ENCODE data around the gene WDR59. TPM values are rescaled to one million over a fixed set of nuclear protein-coding genes. Genes with fewer than 3 reads are reported as not detected.

WDR59 gene
- polyA plus RNA-seq (2012; rRNA removed) = 48.2 and 60.2 TPM in 2 replicates
- 27.2 and 30.0 TPM in 2 replicates for polyA plus RNA-seq (2012; cell fraction: cytosol; rRNA removed)
- polyA plus RNA-seq (2012; cell fraction: nucleus; rRNA removed) = 164 and 199 TPM in 2 replicates

DNA sequence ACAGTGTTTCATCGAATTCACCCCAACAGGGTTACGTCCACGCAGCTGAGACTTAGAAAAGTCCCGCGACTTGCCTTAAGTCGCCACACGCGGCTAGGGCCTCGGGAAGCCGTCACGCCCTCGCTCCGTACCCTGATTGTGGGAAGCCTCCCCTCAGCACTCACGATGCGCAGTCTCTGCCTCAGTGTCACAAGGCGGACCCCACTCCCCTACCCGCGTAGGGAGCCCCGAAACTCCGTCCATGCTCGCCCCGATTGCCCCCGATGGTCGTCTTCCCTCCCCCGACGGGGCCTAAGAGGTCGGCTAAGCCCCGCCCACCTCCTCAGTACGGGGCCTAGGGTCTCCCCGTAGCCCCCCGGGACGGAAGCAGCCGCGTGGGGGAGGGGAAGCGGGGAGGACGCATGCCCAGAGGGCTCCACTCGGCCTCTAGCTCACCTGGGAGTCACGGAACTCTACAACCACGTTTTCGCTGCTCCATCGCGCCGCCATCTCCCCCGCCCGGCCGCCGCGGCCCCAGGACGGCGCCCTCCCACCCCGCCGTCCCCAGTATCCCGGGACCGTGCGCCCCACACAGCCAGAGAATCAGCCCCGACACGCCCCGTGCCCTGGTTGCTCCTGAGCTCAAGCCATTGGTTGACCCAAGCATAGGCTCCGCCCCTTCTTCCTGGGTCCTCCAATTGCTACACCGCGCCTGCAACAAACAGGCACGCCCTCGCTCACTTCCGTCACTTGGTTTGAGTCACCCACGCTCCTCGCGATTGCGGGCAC lies at the start of gene WDR59:
WDR59 (minus strand) TSS at position 595 of the 768 bp plus-strand sequence; CDS start at position 489, 106 bp downstream.
- no peaks in the 10 kb centered on the region for H3K27me3 ChIP-seq (ENCODE audit: insufficient read depth)
- peaks cover 39% of the 10 kb centered on the region for H3K79me2 ChIP-seq (ENCODE audit: insufficient read depth)
- 2% methylated on average over 30 of the region's 68 CpGs for WGBS (ENCODE audit: low lambda C conversion rate)
- peak; percentile 97 for DNase-seq
- peak within 1 kb of the TSS; percentile 38 to 71; a peak in 2 of 4 replicates for H3K27ac ChIP-seq (ENCODE audit: low read depth in 2 of 2, low read length in 1 of 2)
- no peaks in the 10 kb centered on the region for H3K36me3 ChIP-seq (replicated peaks in 1 of 2; ENCODE audit: control insufficient read depth in 1 of 2, insufficient read depth in 2 of 2, low read length in 1 of 2)
- CTCF ChIA-PET = interaction anchor here (1.2 to 5.2 kb wide), 4 partner anchors 13 to 126 kb away, joined by 5 to 32 read pairs (median 16); partner anchors contain the start of gene ZNRF1
- POLR2A ChIA-PET = interaction anchor here (0.6 kb wide), 2 partner anchors 11 to 136 kb away, joined by 3 read pairs; no protein-coding TSS in a partner anchor
- no peaks in the 10 kb centered on the region for H3K9me3 ChIP-seq
- H3K9me2 ChIP-seq = no peaks in the 10 kb centered on the region
- H3K9ac ChIP-seq = peak within 1 kb of the TSS; percentile 94
- H3F3A ChIP-seq (replicated peaks; ENCODE audit: insufficient read depth) = no peaks in the 10 kb centered on the region
- peak within 1 kb of the TSS; percentile 76 to 95 for H3K4me3 ChIP-seq (ENCODE audit: low read depth in 2 of 2, low read length in 1 of 2)
- no peak for TF ChIP-seq FOXJ3 (CRISPR knock-in tag; IDR thresholded peaks at IDR 0.05)
- peak; percentile 83 for TF ChIP-seq MXI1 (IDR thresholded peaks at IDR 0.05; ENCODE audit: low read depth, low read length)
- TF ChIP-seq SIN3A (IDR thresholded peaks at IDR 0.05; ENCODE audit: borderline replicate concordance, low read depth, low read length) = 0 out of 2 replicates have a peak, but pooled peaks have one; percentile 17
- TF ChIP-seq NRF1 (IDR thresholded peaks at IDR 0.05; ENCODE audit: low read depth, low read length) = peak; percentile 44; the same call in 1 of the 2 replicates
- peak; percentile 67 for TF ChIP-seq RFX5 (IDR thresholded peaks at IDR 0.05; ENCODE audit: low read length)
- peak; percentile 78 for TF ChIP-seq ELF1 (IDR thresholded peaks at IDR 0.05)
- TF ChIP-seq PBX3 (IDR thresholded peaks at IDR 0.05) = no peak
- TF ChIP-seq CHD2 (IDR thresholded peaks at IDR 0.05; ENCODE audit: low read length, partially characterized antibody) = peak; percentile 99
- peak; percentile 70; the same call in 1 of the 2 replicates for TF ChIP-seq POLR2AphosphoS5 (IDR thresholded peaks at IDR 0.05; ENCODE audit: low read depth, low read length)
- TF ChIP-seq FOSL2 (IDR thresholded peaks at IDR 0.05; ENCODE audit: borderline replicate concordance, low read depth) = no peak; the same call in 1 of the 2 replicates
- TF ChIP-seq, protein P1, sequence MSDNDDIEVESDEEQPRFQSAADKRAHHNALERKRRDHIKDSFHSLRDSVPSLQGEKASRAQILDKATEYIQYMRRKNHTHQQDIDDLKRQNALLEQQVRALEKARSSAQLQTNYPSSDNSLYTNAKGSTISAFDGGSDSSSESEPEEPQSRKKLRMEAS (IDR thresholded peaks at IDR 0.05; ENCODE audit: low read depth) = peak; percentile 31; the same call in 1 of the 2 replicates
- peak; percentile 54 for TF ChIP-seq GABPA (IDR thresholded peaks at IDR 0.05; ENCODE audit: low read depth)
- H2AFZ ChIP-seq (ENCODE audit: low read depth) = peak within 1 kb of the TSS; percentile 83
- peak within 1 kb of the TSS; percentile 96 for H3K4me2 ChIP-seq
- H3K4me1 ChIP-seq (ENCODE audit: control insufficient read depth in 1 of 2, insufficient read depth in 2 of 2, low read depth in 1 of 2, low read length in 1 of 2) = peaks cover 0 to 9% of the 10 kb centered on the region in 2 experiments; a peak in 1 of 4 replicates
- peaks cover 5% of the 10 kb centered on the region; the same call in 1 of the 2 replicates for H4K20me1 ChIP-seq (ENCODE audit: insufficient read depth)

GRCh38 chr16:75032655-75033054 lies 47.7 kb upstream of the WDR59 start:
- Histone ChIP-seq H3K9me3 (no peaks in the 10 kb centered on the region), H3K79me2 (ENCODE audit: insufficient read depth) (peaks cover 98% of the 10 kb centered on the region)
- CTCF ChIA-PET = interaction anchor here (1.8 to 2.1 kb wide), 3 partner anchors 10 to 79 kb away, joined by 4 to 5 read pairs (median 4); no protein-coding TSS in a partner anchor

More at GRCh38 chr16:75032655-75033054, 47.7 kb upstream of the WDR59 start:
- DNase-seq = no peak
- no peaks in the 10 kb centered on the region for H3K36me3 ChIP-seq (replicated peaks in 1 of 2; ENCODE audit: control insufficient read depth in 1 of 2, insufficient read depth in 2 of 2, low read length in 1 of 2)
- H2AFZ ChIP-seq (ENCODE audit: low read depth) = no peak overlapping the region
- no peak overlapping the region for H3K4me2 ChIP-seq
- POLR2A ChIA-PET = no interaction called here
- H4K20me1 ChIP-seq (ENCODE audit: insufficient read depth) = no peaks in the 10 kb centered on the region; the same call in 1 of the 2 replicates
- no peak for TF ChIP-seq EZH2phosphoT487 (IDR thresholded peaks at IDR 0.05; ENCODE audit: borderline replicate concordance, low read depth)
- TF ChIP-seq RAD21 (IDR thresholded peaks at IDR 0.05; ENCODE audit: low read length) = no peak
- TF ChIP-seq CTCF (IDR thresholded peaks at IDR 0.05) = no peak
- TF ChIP-seq RCOR1 (IDR thresholded peaks at IDR 0.05; ENCODE audit: low read length) = no peak
- TF ChIP-seq EP300 (IDR thresholded peaks at IDR 0.05; ENCODE audit: borderline replicate concordance in 1 of 2, low read depth in 1 of 2, low read length in 1 of 2) = no peak
- no peak for TF ChIP-seq TEAD4 (IDR thresholded peaks at IDR 0.05; ENCODE audit: borderline replicate concordance, insufficient read depth)
- TF ChIP-seq MEF2A (IDR thresholded peaks at IDR 0.05; ENCODE audit: borderline replicate concordance, low read depth) = no peak
- no peak for TF ChIP-seq JUND (IDR thresholded peaks at IDR 0.05)
- no peak for TF ChIP-seq SIN3A (IDR thresholded peaks at IDR 0.05; ENCODE audit: borderline replicate concordance, low read depth, low read length)
- no peak overlapping the region for H3K4me3 ChIP-seq (ENCODE audit: low read depth in 2 of 2, low read length in 1 of 2)
- H3K27me3 ChIP-seq (ENCODE audit: insufficient read depth) = no peaks in the 10 kb centered on the region
- H3K27ac ChIP-seq (ENCODE audit: low read depth in 2 of 2, low read length in 1 of 2) = no peak overlapping the region
- peaks cover 10% of the 10 kb centered on the region for H3F3A ChIP-seq (replicated peaks; ENCODE audit: insufficient read depth)
- peaks cover 0 to 6% of the 10 kb centered on the region in 2 experiments; a peak in 1 of 4 replicates for H3K4me1 ChIP-seq (ENCODE audit: control insufficient read depth in 1 of 2, insufficient read depth in 2 of 2, low read depth in 1 of 2, low read length in 1 of 2)
- no peaks in the 10 kb centered on the region for H3K9me2 ChIP-seq
- no peak overlapping the region for H3K9ac ChIP-seq
